GM12891 (cell line): ENCODE data around the gene WHRN.

Experiments
- PAX5 ChIP-seq: IDR thresholded peaks from 2 replicates; pipeline ENCODE4 v1.6.1; 2011; ENCODE audit warnings: low read length, moderate library complexity, mild to moderate bottlenecking; ENCODE audit not compliant: insufficient read depth, severe bottlenecking
- POLR2A ChIP-seq: IDR thresholded peaks from 2 replicates; pipeline ENCODE4 v1.6.1; 2011; ENCODE audit warnings: low read depth, low read length, control low read depth
- POLR2AphosphoS5 ChIP-seq: IDR thresholded peaks from 2 replicates; pipeline ENCODE4 v1.6.1; 2011; ENCODE audit warnings: low read depth, low read length, control low read depth
- TAF1 ChIP-seq: IDR thresholded peaks from 2 replicates; pipeline ENCODE4 v1.6.1; 2011; ENCODE audit warnings: low read depth, low read length, control low read depth

- no peak for TF ChIP-seq POLR2A
- no peak for TF ChIP-seq POLR2AphosphoS5
- no peak for TF ChIP-seq TAF1
- TF ChIP-seq PAX5, result no peak
Observed at GRCh38 chr9:114551750-114552685, 46.7 kb upstream of the WHRN start.
